Smooth muscle cell of bladder (primary cell): Measurements from ENCODE around the gene ARRDC4. TPM values are rescaled to one million over a fixed set of nuclear protein-coding genes. Genes with fewer than 3 reads are reported as not detected.

ENCODE experiments used
- total RNA-seq: library from RNA; depleted of rRNA; stranded (reverse); fragments of >200 nt; gene quantifications from 2 replicates; pipeline ENCODE4 v1.2.3, GENCODE V29; 2014

Gene ARRDC4, protein sequence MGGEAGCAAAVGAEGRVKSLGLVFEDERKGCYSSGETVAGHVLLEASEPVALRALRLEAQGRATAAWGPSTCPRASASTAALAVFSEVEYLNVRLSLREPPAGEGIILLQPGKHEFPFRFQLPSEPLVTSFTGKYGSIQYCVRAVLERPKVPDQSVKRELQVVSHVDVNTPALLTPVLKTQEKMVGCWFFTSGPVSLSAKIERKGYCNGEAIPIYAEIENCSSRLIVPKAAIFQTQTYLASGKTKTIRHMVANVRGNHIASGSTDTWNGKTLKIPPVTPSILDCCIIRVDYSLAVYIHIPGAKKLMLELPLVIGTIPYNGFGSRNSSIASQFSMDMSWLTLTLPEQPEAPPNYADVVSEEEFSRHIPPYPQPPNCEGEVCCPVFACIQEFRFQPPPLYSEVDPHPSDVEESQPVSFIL
- total RNA-seq = 9.2 and 12.2 TPM in 2 replicates

DNA sequence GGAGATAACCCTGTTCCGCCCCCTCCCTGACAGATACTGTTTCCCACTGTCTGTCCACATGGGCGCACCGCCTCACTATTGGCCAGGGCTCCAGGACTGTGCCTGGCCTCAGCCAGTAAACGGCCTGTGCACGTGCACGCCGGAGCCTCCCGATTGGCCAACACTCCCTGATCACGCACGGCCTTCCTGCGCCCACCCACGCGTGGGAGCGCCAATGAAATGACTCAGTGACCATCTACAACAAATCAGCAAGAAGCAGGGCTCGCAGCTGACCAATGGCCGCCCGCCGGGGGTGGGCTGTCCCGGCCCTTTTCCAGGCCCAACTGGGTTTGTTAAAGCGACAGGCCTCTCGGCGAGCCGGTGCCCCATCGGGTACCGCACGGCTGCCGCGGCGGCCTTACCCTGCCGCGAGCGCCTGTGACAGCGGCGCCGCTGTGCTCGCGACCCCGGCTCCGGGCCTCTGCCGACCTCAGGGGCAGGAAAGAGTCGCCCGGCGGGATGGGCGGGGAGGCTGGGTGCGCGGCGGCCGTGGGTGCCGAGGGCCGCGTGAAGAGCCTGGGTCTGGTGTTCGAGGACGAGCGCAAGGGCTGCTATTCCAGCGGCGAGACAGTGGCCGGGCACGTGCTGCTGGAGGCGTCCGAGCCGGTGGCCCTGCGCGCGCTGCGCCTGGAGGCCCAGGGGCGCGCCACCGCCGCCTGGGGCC lies at the start of gene ARRDC4:
ARRDC4 (plus strand) TSS at position 340 of the 703 bp plus-strand sequence; CDS start at position 499, 159 bp downstream.

